Sigmoid colon (tissue), 4 donors: ENCODE measurements around the gene COL12A1.

ENCODE experiments used
- POLR2A ChIP-seq, 2 donors: fragments of 450-650 bp; IDR thresholded peaks; one replicate each; pipeline ENCODE4 v1.6.1; 2016; ENCODE audit warnings: antibody characterized with exemption in 2 of 2, mild to moderate bottlenecking in 2 of 2, moderate library complexity in 2 of 2
- POLR2AphosphoS5 ChIP-seq, 4 donors: sonication (generic); formaldehyde crosslinking; IDR thresholded peaks; one replicate each; pipeline ENCODE4 v1.6.1; 2017; ENCODE audit warnings: antibody characterized with exemption in 4 of 4
- TF ChIP-seq, protein P1 (sequence below), 4 experiments: fragments of 450-650 bp in 3 of 4; fragments of 200-600 bp in 1 of 4; IDR thresholded peaks; one replicate each; pipeline ENCODE4 v1.5.1; 2016 to 2019; ENCODE audit warnings: antibody characterized with exemption in 4 of 4, mild to moderate bottlenecking in 3 of 4, moderate library complexity in 2 of 4

DNA sequence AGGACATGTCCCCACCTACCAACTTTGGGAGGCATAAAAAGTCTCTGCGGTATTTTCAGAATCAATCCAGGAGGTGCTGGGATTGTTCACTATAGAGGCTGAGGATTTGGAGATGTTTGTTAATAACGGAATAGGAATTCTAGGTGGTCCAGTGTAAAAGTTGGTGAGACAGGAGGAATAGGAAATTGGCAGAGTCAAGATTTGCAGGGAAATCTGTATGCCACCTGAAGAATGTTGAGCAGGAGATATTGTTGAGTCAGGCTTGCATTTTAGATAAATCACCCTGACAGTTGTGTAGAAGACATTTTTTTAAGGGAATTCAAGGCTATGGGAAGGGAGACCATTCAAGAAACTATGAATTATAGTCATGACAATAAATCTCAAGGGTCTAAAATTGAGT is 124.8 kb downstream of the COL12A1 start:
- TF ChIP-seq, protein P1, sequence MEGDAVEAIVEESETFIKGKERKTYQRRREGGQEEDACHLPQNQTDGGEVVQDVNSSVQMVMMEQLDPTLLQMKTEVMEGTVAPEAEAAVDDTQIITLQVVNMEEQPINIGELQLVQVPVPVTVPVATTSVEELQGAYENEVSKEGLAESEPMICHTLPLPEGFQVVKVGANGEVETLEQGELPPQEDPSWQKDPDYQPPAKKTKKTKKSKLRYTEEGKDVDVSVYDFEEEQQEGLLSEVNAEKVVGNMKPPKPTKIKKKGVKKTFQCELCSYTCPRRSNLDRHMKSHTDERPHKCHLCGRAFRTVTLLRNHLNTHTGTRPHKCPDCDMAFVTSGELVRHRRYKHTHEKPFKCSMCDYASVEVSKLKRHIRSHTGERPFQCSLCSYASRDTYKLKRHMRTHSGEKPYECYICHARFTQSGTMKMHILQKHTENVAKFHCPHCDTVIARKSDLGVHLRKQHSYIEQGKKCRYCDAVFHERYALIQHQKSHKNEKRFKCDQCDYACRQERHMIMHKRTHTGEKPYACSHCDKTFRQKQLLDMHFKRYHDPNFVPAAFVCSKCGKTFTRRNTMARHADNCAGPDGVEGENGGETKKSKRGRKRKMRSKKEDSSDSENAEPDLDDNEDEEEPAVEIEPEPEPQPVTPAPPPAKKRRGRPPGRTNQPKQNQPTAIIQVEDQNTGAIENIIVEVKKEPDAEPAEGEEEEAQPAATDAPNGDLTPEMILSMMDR (IDR thresholded peaks at IDR 0.05) = no peak
- no peak for TF ChIP-seq POLR2A (IDR thresholded peaks at IDR 0.05)
- TF ChIP-seq POLR2AphosphoS5 (IDR thresholded peaks at IDR 0.05) = no peak
